A549 treated with AZD2906 at 1 μM for 4 hours (cell line): ENCODE results near the gene WDR47. TPM values are rescaled to one million over a fixed set of nuclear protein-coding genes. Genes with fewer than 3 reads are reported as not detected.

Source experiments
- total RNA-seq: library from RNA; stranded (reverse); fragments of 200-300 nt; extraction: Qiagen RNA extraction; gene quantifications from 5 replicates; pipeline ENCODE4 v1.2.3, GENCODE V29; 2022

The WDR47 gene
- 6.8 to 9.9 TPM (median 8.4 TPM) in 5 replicates for total RNA-seq

DNA sequence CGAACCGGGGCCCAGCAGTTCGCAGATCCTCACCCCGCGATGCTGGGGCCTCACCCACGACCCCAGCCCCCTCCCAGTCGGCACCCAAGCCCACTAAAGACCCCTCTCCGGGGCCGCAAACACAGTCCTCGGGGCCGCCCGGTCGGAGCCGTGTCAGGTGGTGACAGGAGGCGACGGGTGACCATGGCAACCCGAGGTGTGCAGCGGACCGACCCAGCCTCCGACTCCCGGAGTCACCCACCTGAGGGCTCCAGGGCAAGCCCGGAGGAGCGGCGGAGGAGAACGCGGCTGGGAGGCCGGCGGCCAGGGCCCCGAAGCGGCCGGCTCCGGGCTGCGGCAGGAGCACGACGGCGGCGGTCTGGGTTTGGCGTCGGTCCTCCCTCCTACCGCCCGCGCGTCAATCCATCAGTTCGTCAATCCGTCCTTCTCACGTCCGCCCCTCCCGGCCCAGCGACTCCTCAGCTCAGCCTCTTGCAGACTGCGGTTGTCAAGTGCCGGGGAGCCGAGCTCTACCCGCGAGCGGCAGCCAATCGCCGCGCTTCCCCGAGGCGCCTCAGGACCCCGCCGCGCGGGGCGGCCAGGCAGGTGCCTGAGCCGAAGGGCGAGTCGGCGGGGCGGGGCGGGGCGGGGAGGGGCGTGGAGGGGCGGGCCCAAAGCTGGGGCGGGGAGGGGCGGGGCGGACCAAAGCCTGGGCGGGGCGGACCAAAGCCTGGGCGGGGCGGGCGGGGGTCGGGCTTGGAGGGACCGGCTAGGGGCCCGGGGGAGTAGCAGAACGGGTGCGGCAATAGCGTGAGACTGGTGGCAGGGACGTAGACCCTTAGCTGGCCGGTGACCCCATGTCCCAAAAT is at the start of gene WDR47:
TSS of gene WDR47 (minus strand) at position 482 of the 848 bp plus-strand sequence. CDS start 18,590 bp downstream, outside the sequence.

DNA sequence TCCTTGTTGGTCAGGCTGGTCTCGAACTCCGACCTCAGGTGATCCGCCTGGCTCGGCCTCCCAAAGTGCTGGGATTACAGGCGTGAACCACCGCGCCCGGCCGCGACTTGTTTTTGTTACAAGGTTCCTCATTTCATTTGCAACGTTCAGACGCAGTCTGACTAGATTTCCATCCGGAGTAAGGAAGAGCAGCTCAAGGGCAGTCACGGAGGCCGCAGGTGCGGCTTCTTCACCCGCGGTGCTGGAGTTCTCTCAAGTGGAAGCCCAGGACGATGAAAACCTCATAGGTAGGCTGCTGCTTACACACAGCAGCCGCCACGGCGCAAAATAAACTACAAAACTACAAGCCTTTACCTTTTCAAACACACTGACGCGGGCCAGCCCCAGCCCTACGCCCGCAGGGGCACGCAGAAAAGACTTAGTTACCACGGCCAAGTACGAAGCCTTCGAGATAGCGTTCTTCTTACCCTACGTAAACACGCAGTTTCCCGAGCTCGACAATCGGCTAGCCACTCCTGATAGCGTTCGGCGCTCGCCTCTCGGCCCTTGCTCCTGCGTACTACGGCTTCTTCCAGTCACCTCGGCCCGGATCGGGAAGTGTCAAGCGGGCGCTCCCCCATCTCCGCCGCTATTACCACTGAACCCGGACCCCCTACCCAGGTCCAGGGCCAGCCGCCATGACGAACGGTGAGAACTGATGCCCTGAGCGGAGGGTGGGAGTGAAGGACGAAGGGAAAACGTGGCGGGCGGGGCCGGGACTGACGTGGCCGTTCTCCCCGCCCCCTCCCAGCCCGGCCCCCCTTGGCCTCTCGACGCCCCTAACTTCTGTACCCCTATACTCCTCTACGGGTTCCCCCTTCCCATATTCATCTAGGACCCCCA is 48.5 kb upstream of the WDR47 start, which contains the start of gene TMEM167B:
TSS of gene TMEM167B (plus strand) at position 569 of the 882 bp plus-strand sequence. CDS start at position 678, 109 bp downstream.

DNA sequence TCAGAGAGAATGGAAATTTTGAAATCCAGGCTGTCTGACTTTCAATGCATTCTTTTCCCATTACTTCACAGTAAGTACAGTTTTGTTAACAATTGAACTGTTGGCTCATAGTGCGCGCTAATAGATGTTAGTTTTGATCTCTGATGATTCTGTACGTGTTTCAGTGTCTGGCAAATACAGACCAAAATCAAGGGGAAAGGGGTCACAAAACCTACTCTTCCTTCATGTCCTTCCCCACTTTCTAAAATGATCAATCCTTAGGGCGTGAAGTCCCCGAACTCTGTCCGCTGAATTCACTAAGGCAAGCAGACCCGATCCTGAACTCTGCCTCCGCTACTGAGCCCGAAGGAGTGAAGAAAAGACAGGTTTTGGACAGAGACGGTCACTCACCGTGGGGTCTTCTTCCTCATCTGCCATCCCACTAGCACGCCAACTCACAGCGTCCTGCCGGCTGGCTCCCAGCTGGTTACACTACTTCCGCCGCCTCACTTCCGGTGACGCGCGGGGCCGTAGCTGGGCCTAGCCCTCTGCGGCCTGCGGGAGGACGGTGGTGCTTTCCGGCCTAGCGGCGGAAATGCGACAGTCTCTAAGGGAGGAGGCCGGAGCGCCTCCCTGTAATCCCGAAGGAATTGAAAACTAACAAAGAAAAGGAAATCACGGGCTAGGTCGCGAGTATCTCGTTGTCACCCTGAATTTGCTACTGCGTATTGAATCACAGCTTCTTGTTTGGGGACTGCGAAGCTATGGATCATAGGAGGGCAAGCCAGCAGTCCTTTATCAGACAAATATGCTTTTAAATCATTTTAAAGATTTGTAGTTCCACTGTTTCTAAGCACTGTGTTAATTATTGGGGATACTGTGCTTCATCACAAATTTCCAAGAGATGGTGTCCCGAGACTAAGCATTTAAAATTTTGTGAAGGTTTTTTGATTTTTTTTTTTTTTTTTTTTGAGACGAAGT is 33.9 kb upstream of the WDR47 start, which contains the start of gene TAF13:
TSS of gene TAF13 (minus strand) at position 473 of the 960 bp plus-strand sequence. CDS start at position 417, 56 bp downstream.

DNA sequence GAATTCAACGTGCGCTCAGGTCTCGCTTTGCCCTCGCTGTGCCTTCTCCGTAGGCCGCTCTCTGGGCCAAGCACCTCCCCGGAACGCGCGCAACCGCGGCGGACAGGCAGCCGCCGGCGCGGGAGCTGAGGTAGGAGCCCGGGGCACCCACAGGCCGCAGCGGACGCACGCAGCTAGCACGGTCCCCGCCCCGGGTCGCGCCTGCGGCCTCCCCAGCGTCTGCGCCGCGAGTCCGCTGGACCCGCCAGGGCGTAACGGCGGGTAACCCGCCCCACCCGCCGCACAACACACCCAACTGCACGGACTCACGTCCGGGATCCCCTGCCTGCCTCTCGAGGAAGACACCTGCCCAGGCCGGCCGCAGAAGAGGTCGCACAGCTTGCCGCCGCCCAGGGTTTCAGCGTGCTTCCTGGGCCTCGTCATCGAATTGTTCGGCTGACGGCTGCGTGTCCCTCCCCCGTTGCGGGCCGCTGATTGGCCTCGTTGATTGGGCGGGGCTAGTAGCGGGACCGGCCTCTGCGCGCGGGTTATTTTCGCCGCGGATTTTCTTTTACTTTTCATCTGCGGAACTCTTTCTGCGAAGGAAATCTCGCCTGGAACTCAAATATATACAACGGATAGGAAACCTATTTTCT is 78.7 kb downstream of the WDR47 start, which contains the start of gene CLCC1:
TSS of gene CLCC1 (minus strand) at position 433 of the 635 bp plus-strand sequence. CDS start 13,047 bp downstream, outside the sequence.

Other genes with a start within 250 kb of the WDR47 start
- 1.2 to 2.4 TPM (median 1.5 TPM) in 5 replicates for gene AKNAD1, start 185.0 kb downstream of the WDR47 start, total RNA-seq
- 19.2 to 27.3 TPM (median 22.2 TPM) in 5 replicates for gene GPSM2, start 165.1 kb downstream of the WDR47 start, total RNA-seq
- gene CLCC1, start 78.6 kb downstream of the WDR47 start, total RNA-seq = 14.0 to 15.6 TPM (median 14.8 TPM) in 5 replicates
- gene TAF13, start 33.9 kb upstream of the WDR47 start, total RNA-seq = 24.3 to 35.8 TPM (median 26.7 TPM) in 5 replicates
- 7.3 to 8.4 TPM (median 8.4 TPM) in 5 replicates for gene TMEM167B, start 48.7 kb upstream of the WDR47 start, total RNA-seq
- 0.53 to 0.71 TPM (median 0.56 TPM) in 5 replicates for gene ELAPOR1, start 72.0 kb upstream of the WDR47 start, total RNA-seq
- gene SARS1, start 171.8 kb upstream of the WDR47 start, total RNA-seq = 89.0 to 106 TPM (median 90.7 TPM) in 5 replicates
- 3.7 to 5.0 TPM (median 4.7 TPM) in 5 replicates for gene CELSR2, start 207.4 kb upstream of the WDR47 start, total RNA-seq
- 16.9 to 22.3 TPM (median 22.2 TPM) in 5 replicates for gene PSRC1, start 241.0 kb upstream of the WDR47 start, total RNA-seq